Calu3 (cell line): ENCODE data around the gene SMG5. TPM values are rescaled to one million over a fixed set of nuclear protein-coding genes. Genes with fewer than 3 reads are reported as not detected.

Experiments
- BruUV-seq: library from RNA; stranded (reverse); fragments of 400-500 nt; replicated peaks from 2 replicates; lab custom pipeline; 2021; lab: Mats Ljungman, UMichigan
- CTCF ChIA-PET: fragments of 300-600 bp; sonication (Branson Sonifier 250); formaldehyde crosslinking; loops from one replicate; lab custom pipeline; 2022; ENCODE audit warnings: antibody characterized with exemption; lab: Charles Lee
- DNase-seq: peaks from one replicate; pipeline ENCODE4 v3.0.0; 2022
- H3K27ac Mint-ChIP-seq: one replicate; pipeline ENCODE4 v1.8.0; 2022; ENCODE audit warnings: mixed read lengths; ENCODE audit not compliant: unreplicated experiment
- H3K27me3 Mint-ChIP-seq: one replicate; pipeline ENCODE4 v1.8.0; 2022; ENCODE audit warnings: mixed read lengths; ENCODE audit not compliant: unreplicated experiment
- H3K36me3 Mint-ChIP-seq: one replicate; pipeline ENCODE4 v1.8.0; 2022; ENCODE audit warnings: mild to moderate bottlenecking, moderate library complexity, mixed read lengths; ENCODE audit not compliant: insufficient read depth, unreplicated experiment
- H3K4me1 Mint-ChIP-seq: one replicate; pipeline ENCODE4 v1.8.0; 2022; ENCODE audit warnings: mild to moderate bottlenecking, low read depth, mixed read lengths; ENCODE audit not compliant: unreplicated experiment
- H3K4me3 Mint-ChIP-seq: one replicate; pipeline ENCODE4 v1.8.0; 2022; ENCODE audit warnings: mild to moderate bottlenecking, low read depth, moderate library complexity, mixed read lengths; ENCODE audit not compliant: unreplicated experiment
- H3K9me3 Mint-ChIP-seq: one replicate; pipeline ENCODE4 v1.8.0; 2022; ENCODE audit warnings: low read depth, mixed read lengths; ENCODE audit not compliant: unreplicated experiment
- intact Hi-C: fragments of 100-400 bp; cut with micrococcal nuclease; formaldehyde crosslinking; loops from one replicate; pipeline ENCODE4 v1.10.0; 2022; ENCODE audit not compliant: unreplicated experiment
- total RNA-seq: library from RNA; stranded (reverse); gene quantifications from 2 replicates; pipeline ENCODE4 v1.2.3, GENCODE V29; 2022
- TF ChIP-seq, protein P1 (sequence below): fragments of 200-600 bp; IDR thresholded peaks from one replicate; pipeline ENCODE4 v1.8.0; 2022; ENCODE audit warnings: antibody characterized with exemption; ENCODE audit not compliant: unreplicated experiment

The SMG5 gene
- total RNA-seq, 1 experiment from 2014 or later: 118 TPM

DNA sequence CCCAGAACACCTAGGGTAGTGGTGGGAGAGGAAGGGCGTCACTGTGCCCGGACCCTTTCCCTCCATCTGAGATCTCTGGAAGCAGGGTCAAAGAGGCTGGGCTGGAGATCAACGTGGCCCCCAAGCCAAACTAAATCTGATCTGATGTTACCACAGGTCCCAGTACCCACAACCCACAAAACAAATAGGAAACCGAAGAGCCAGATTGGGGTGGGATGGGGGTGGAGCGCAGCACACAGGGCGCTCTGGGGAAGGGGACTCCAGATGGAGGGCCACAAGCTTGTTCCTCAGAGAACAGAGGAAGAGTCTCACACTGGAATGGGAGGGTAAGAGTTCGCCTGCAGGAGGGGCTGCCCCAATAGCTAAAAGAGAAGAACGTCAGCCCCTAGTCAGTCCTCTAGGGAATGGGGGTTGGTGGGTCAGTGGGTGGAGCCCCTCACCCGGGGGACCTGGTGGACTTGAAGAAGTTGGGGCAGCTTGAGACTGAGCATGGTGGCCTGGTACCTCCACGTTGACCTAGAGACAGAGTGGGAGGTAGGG, 36.3 kb downstream of the SMG5 start:
- intact Hi-C loops: no loop called here
- CTCF ChIA-PET: interaction anchor here (0.6 to 1.7 kb wide), 3 partner anchors 32 to 101 kb away, joined by 3 read pairs; partner anchors contain the start of gene TMEM79
- Mint-ChIP-seq H3K27ac (peak overlapping the region; percentile 24), H3K4me3 (peak overlapping the region; percentile 55), H3K4me1 (no peaks in the 10 kb centered on the region), H3K27me3 (peaks cover 23% of the 10 kb centered on the region), H3K36me3 (peaks cover 61% of the 10 kb centered on the region), H3K9me3 (no peaks in the 10 kb centered on the region)
- DNase-seq: no peak
- no TSS peak for BruUV-seq
- TF ChIP-seq, protein P1, sequence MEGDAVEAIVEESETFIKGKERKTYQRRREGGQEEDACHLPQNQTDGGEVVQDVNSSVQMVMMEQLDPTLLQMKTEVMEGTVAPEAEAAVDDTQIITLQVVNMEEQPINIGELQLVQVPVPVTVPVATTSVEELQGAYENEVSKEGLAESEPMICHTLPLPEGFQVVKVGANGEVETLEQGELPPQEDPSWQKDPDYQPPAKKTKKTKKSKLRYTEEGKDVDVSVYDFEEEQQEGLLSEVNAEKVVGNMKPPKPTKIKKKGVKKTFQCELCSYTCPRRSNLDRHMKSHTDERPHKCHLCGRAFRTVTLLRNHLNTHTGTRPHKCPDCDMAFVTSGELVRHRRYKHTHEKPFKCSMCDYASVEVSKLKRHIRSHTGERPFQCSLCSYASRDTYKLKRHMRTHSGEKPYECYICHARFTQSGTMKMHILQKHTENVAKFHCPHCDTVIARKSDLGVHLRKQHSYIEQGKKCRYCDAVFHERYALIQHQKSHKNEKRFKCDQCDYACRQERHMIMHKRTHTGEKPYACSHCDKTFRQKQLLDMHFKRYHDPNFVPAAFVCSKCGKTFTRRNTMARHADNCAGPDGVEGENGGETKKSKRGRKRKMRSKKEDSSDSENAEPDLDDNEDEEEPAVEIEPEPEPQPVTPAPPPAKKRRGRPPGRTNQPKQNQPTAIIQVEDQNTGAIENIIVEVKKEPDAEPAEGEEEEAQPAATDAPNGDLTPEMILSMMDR: no peak

DNA sequence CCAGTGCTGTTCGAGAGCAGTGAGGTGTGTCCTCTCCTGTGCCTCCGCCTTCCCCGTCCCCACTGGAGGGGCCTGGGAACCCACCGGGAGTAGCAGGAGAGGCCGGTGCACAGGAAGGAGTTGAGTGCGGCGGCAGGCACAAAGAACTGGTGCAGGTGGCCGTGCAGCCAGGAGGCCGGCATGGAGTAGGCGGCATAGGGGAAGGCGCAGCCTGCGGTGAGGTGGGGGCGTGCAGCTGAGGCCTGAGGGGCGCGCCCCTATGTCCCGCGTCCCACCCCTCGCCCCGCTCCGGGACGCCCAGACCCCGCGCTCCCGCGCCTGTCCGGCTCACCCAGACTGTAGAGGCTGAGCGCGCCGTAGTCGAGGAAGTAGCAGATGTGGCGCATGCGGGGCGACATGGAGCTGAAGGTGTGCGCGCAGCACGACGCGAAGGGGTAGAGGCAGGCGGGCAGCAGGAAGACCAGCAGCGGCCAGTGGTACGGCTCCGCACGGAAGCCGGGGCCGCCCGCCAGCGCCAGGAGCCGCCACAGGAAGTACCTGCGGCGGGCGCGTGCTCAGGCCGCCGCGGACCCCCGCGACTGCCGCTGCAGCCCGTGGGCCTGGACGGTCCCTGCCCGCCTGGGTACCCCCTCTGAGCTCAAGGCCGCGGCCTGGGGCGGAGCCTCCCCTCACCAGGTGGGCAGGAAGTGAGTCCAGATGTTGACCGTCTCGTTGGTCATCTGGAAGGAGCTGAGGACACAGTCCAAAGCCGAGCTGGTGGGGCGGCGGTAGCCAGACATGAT, 37.0 kb downstream of the SMG5 start:
- intact Hi-C loops: no loop called here
- Mint-ChIP-seq H3K4me3 (peak overlapping the region; percentile 55), H3K4me1 (no peaks in the 10 kb centered on the region), H3K36me3 (peaks cover 64% of the 10 kb centered on the region), H3K9me3 (no peaks in the 10 kb centered on the region), H3K27me3 (peaks cover 23% of the 10 kb centered on the region), H3K27ac (peak overlapping the region; percentile 66)
- TF ChIP-seq, protein P1: no peak
- CTCF ChIA-PET: interaction anchor here (1.1 to 1.7 kb wide), 3 partner anchors 20 to 100 kb away, joined by 3 to 13 read pairs (median 3); partner anchors contain the start of gene TMEM79
- BruUV-seq: no TSS peak
- peak; percentile 24 for DNase-seq

DNA sequence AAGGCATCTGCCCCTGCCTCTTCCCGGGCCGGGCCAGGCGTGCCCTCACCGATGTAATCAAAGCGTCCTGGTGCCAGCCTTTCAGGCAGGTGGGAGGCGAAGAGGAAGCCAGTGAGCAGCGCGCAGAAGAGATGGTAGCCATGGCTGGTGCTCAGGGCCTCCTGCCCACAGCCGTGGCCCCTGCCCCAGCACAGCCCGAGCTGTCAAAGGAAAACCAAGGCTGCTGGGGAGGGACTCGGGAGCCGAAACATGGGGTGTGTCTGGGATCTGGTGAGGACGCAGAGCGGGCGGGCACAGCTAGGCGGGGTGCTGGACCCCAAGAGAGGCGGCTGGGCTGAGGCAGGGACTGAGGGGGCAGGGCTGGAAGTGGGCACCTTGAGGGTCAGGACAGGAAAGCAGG, 37.9 kb downstream of the SMG5 start:
- no TSS peak for BruUV-seq
- Mint-ChIP-seq H3K9me3 (no peaks in the 10 kb centered on the region), H3K4me1 (no peaks in the 10 kb centered on the region), H3K27ac (no peak overlapping the region), H3K36me3 (peaks cover 59% of the 10 kb centered on the region), H3K27me3 (peaks cover 23% of the 10 kb centered on the region), H3K4me3 (peak overlapping the region; percentile 55)
- DNase-seq: no peak
- CTCF ChIA-PET: interaction anchor here (1.1 kb wide), 1 partner anchor 19 kb away, joined by 13 read pairs; no protein-coding TSS in a partner anchor
- intact Hi-C loops: no loop called here
- TF ChIP-seq, protein P1: no peak

DNA sequence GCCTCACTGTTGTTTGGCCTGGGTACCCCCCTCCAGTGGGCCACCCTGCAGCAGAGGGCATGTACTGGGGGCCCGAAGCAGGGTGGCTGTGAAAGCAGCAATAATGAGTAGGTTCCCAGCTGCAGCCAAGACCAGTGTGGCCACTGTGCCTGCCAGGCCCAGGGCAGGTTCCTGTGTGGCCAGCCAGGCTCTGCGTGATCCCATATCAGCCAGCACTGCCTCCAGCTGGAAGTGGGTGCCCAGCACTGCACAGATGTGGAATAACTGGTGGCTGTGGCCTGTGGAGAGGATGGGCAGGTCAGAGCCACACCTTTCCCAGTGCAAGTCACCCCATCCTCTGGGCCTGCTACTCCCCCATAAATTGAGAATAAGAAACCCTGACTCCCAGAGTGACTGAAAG, 38.5 kb downstream of the SMG5 start:
- Mint-ChIP-seq H3K4me1 (no peaks in the 10 kb centered on the region), H3K27ac (no peak overlapping the region), H3K27me3 (peaks cover 23% of the 10 kb centered on the region), H3K36me3 (peaks cover 60% of the 10 kb centered on the region), H3K4me3 (no peak overlapping the region), H3K9me3 (no peaks in the 10 kb centered on the region)
- BruUV-seq: no TSS peak
- intact Hi-C loops: no loop called here
- DNase-seq: no peak
- CTCF ChIA-PET: no interaction called here
- TF ChIP-seq, protein P1: no peak
